Muscle of arm (tissue), 12 donors: ENCODE data around the gene SPDYE17. TPM values are rescaled to one million over a fixed set of nuclear protein-coding genes. Genes with fewer than 3 reads are reported as not detected.
"Not testable (repeated sequence)": the region's sequence is repeated elsewhere in the genome, so short reads cannot be mapped to it uniquely, and the experiment has no call there.

Experiments used
- DNase-seq: peaks from one replicate; pipeline ENCODE4 v3.0.0-alpha.2; 2013
- polyA plus RNA-seq, 12 donors: library from polyadenylated mRNA; unstranded; fragments of 120-200 nt; gene quantifications; one replicate each; pipeline ENCODE4 v1.2.1, GENCODE V29; 2013; ENCODE audit not compliant: insufficient read length in 12 of 12

Gene SPDYE17
- polyA plus RNA-seq, 12 donors = not detected

DNA sequence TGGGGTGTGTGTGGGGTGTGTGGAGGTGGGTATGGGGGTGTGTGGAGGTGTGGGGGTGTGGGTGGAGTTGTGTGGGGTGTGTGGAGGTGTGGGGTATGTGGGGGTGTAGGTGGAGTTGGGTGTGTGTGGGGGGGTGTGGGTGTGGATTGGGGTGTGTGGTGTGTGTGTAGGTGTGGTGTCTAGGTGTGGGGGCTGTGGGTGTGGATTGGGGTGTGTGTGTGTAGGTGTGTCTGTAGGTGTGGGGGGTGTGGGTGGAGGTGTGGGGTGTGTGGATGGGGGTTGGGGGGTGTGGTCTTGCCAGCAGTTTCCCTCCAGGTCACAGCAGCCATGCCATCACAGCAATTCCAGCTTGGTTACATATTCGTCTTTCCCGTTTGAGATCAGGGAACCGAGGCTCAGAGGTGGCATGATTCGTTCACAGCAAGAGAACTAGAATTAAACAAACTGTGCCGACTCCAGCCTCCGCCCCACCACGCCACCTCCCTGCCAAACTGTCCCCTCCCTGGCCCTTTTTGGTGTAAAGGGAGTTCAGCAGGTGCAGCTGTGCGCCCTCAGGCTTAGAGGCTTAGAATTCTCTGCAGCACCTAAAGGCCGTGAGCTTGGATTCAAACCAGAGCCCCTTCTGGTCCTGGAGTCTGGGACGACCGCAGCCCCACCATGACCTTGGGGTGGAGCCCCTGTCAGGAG lies 33.3 kb downstream of the SPDYE17 start:
- not testable (repeated sequence) for DNase-seq

DNA sequence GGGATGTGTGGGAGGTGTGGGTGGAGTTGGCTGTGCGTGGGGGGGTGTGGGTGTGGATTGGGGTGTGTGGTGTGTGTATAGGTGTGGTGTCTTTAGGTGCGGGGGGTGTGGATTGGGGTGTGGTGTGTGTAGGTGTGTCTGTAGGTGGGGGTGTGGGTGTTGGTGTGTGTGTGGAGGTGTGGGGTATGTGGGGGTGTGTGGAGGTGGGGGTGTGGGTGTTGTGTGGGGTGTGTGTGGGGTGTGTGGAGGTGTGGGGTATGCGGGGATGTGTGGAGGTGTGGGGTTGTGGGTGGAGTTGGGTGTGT lies 33.9 kb downstream of the SPDYE17 start:
- DNase-seq = no peak

DNA sequence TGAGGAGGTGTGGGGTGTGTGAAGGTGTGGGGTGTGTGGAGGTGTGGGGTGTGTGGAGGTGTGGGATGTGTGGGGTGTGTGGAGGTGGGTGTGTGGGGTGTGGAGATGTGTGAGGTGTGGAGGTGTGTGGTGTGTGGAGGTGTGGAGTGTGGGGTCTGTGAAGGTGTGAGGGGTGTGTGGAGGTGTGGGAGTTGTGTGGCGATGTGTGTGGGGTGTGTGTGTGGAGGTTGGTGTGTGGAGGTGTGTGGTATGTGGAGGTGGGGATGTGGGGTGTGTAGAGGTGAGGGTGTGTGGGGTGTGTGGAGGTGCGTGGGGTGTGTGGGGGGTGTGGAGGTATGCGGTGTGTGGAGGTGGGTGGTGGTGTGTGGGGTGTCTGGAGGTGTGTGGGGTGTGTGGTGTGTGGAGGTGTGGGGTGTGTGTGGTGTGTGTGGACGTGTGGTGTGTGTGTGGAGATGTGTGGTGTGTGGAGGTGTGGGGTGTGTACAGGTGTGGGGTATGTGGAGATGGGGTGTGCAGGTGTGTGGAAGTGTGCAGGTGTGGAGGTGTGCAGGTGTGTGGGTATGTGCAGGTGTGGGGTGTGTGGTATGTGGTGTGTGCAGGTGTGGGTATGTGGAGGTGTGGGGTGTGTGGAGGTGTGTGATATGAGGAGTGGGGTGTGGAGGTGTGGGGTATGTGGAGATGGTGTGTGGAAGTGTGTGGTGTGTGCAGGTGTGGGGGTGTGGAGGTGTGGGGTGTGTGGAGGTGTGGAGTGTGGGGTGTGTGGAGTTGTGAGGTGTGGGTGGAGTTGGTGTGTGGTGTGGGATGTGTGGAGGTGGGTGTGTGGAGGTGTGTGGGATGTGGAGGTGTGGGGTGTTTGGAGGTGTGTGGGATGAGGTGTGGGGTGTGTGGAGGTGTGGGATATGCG lies 34.5 kb downstream of the SPDYE17 start:
- no peak for DNase-seq

- not testable (repeated sequence) for DNase-seq
These were observed 35.2 kb downstream of the SPDYE17 start for GRCh38 chr7:76996932-76997331.

- not testable (repeated sequence) for DNase-seq
These were observed 37.9 kb downstream of the SPDYE17 start for GRCh38 chr7:76994286-76994685.

GRCh38 chr7:76993831-76994230 lies 38.3 kb downstream of the SPDYE17 start:
- not testable (repeated sequence) for DNase-seq

GRCh38 chr7:76992871-76993270 lies 39.3 kb downstream of the SPDYE17 start:
- not testable (repeated sequence) for DNase-seq

GRCh38 chr7:76992204-76992603 lies 40.0 kb downstream of the SPDYE17 start:
- DNase-seq = not testable (repeated sequence)

DNA sequence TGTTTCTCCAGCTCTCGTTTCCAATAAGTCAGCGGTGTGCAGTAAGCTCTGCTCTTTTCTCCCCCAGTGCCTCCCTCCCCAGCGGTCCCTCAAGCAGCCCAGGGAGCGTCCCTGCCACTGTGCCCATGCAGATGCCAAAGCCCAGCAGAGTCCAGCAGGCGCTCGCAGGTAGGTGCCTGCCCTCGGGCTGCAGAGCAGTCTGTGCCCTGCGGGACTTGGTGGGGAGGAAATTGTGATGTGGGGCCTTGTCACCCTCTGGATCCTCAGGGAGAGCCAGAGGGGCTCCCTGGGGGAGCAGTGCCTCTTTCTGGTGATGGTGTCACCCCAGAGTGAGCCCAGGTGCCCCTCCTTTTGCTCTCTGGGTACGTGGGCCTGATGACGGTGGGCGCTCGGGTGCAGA lies 42.0 kb downstream of the SPDYE17 start:
- not testable (repeated sequence) for DNase-seq

GRCh38 chr7:76985924-76986717 lies 46.0 kb downstream of the SPDYE17 start:
- DNase-seq = not testable (repeated sequence)

DNA sequence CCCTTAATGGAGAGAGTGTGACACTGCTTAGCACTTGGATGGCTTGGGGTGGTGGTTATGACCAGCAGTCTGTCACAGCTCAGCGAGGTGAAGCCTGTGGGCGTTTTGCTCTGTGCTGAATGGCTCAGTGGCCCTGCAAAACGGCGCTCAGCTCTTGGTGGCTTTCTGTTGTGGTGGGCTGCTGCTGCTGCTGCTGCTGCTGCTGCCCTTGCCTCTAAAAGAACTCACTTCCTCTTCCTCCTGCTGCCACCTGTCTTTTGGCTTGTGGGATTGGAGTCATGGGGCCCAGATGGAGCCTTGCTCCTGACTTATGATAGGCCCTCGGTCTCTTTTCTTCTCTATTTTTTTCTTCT lies 47.4 kb downstream of the SPDYE17 start:
- not testable (repeated sequence) for DNase-seq

- not testable (repeated sequence) for DNase-seq
These were observed 48.0 kb downstream of the SPDYE17 start for GRCh38 chr7:76983937-76984783.

- DNase-seq = not testable (repeated sequence)
These were observed 48.8 kb downstream of the SPDYE17 start for GRCh38 chr7:76983333-76983732.

GRCh38 chr7:76982501-76982900 lies 49.7 kb downstream of the SPDYE17 start:
- DNase-seq = not testable (repeated sequence)

DNA sequence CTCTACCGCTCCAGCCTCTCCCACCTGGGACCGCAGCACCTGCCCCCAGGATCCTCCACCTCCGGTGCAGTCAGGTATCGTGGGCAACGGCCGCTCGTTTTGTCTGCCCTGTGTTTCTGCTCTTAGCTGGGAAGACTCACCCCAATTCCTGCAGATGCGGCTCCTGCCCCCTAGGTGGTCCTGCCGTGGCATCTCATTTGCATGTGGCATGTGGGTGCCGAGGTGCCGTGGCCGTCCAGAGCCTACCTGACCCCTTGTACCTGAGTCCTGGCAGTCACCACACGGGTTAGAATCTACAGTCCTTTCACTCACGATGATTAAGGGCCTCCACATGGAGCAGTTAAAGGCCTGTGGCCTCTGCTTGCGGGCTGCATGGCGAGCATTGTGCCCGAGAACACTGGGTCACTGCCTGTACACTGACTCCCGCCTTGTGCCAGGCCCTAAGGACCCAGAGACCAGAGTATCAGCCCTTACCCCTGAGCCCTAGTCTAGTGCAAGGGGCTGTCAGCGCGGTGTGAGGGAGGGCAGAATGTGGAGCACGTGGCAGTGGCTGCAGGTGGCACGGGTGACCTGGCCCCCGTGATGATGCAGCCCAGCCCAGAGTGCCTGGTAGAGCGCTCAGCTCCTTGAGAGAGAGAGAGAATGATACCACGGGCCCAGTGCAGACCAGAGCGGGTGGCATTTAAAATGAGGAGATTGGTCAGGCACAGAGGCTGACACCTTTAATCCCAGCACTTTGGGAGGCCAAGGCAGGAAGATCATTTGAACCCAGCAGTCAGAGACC lies 50.8 kb downstream of the SPDYE17 start:
- not testable (repeated sequence) for DNase-seq

- DNase-seq = not testable (repeated sequence)
These were observed 51.6 kb downstream of the SPDYE17 start for GRCh38 chr7:76980576-76980975.

DNA sequence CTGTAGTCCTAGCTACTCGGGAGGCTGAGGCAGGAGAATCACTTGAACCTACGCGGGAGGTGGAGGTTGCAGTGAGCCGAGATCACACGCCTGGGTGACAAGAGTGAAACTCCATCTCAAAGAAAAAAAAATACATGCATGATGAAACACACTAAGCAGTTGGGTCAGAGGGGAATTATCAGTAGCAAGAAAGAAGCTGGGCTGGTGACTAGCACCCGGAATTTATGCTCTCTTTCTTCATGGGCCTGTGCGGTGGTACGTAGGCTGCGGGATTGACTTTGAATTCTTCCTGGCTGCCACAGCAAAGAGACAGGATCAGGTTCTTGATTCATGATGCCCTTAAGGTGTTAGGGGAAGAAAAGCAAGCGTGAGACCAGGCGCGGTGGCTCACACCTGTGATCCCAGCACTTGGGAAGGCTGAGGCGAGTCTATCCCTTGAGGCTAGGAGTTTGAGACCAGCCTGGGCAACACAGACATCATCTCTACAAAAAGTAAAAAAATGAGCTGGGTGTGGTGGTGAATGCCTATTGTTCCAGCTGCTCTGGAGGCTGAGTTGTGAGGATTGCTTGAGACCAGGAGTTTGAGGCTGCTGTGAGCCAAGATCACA lies 54.3 kb downstream of the SPDYE17 start:
- not testable (repeated sequence) for DNase-seq

- not testable (repeated sequence) for DNase-seq
These were observed 57.2 kb downstream of the SPDYE17 start for GRCh38 chr7:76974793-76975579.

- DNase-seq = not testable (repeated sequence)
These were observed 57.8 kb downstream of the SPDYE17 start for GRCh38 chr7:76974336-76974735.
